GM21786 (cell line): ENCODE results near the gene RNF220.

Experiments used
- ATAC-seq: cut with Tn5 transposase; IDR thresholded peaks from one replicate; pipeline ENCODE4 v1.9.1; 2021; ENCODE audit not compliant: unreplicated experiment

Gene RNF220

GRCh38 chr1:44405031-44405797 is at the start of gene RNF220:
Gene RNF220, plus strand, starts transcription at chr1:44405255.
- ATAC-seq: no peak

DNA sequence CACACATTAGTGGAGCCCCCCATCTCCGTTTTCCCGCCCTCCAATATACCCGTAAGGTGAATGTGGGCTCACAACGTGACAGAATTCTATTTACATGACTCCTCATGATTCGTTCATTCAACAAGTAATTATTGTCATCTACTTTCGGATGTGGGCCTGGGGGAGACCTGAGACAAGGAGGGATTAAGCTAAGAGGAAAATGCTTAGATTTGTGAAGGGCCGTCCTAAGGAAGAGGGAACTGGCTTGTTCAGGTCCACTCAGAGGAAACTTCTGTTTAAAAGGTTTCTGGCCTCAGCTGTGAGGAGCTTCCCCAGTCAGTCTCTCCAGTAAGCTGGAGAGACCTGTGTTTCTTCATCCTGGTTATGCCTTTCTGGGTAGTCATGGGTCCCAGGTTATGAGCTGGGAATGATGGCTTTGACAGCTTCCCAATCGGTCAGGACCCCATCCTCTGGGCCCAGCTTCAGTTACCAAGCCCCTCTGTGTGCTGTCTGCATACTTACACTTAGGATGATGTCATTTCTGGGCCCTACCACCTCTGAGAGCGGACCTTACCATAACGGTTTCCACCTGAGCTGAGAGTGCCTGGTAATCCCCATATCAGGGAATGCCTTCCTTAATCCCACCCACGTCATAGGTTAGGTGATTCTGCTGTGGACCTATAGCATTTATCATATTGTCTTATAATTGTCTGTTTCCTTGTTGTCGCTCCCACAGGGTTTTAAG is 49.3 kb upstream of the RNF220 start:
- ATAC-seq: no peak

- ATAC-seq: no peak
Measured at GRCh38 chr1:44357710-44358109, 47.3 kb upstream of the RNF220 start.

- no peak for ATAC-seq
Measured at GRCh38 chr1:44359234-44359935, 45.7 kb upstream of the RNF220 start.

GRCh38 chr1:44361478-44361877 is 43.6 kb upstream of the RNF220 start:
- ATAC-seq: no peak

DNA sequence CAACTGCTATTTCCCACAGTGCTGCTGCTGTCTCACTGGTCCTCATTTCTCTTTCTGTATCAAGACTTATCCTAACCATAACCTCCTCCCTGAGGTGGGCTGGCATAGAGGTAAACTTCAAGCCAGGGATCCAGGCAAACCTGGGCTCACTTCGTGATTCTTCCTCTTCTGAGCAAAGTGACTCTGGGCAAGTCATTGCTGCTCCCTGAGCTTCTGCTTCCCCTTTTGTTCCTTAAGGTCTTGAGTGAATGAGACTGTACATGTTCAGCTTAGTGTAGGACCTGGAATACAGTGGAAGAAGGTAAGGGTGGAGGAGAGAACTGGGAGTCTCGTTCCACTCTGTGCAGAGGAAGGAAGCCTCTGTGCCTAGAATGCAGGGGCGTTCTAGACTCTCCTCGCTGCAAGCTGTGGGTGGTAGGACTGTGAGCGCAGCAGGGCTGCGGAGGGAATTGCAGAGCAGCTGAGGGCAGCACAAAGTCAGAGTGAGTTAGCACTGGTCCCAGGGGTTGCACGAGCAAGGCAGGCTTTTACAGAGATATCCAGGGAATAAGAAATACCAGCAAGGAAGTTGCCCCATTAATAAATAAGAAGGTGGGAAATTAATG is 38.6 kb upstream of the RNF220 start:
- no peak for ATAC-seq

DNA sequence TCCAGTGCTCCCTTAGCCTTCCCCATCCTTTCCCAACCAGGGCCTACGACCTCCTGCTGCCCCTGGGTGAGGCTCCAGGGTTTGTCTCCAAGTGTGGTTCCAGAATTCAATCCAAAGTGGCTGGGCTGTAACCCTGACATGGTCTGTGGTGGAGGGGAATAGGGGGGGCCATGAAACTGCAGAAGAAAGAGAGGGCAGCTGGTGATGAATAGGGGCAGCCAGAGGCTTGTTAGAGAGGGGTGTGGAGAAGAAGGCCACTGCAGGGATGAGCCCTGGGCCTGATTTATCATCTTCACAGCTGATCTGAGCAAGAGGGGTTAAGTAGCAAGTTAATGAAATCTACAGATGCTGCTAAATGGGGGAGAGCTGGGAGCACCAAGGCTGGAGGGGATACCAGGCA is 37.1 kb upstream of the RNF220 start:
- no peak for ATAC-seq

DNA sequence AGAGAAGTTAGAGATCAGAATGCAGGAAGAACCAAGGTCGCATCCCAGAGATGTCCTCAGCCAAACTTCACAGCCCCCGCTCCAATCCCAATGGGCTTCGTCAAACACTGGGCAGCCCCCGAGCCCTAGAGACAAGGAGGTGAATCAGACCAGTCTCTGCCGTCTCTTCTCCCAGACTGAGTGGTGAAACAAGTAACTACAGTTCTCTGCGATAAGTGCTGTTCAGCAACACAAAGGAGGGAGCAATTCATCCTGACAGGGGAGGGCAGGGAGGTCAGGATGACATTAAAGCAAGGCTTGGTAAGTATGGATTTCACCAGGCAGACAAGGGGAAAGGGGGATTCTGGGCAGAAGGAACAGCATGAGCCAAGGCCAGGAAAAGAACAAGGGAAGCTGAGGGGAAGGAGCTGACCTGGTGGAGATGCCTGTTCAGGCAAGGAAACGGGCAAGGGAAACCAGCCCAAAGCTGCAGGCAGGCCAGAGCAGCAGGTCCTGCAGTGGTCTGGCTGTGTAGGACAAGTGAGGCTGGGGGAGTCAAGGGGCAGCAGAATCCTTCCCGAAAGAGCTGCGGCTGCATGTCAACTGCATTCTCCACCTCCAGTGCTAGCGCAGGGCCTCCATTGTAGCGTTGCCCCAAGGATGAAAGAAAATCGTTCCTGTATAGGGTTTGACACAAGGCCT is 36.4 kb upstream of the RNF220 start:
- ATAC-seq: no peak

- no peak for ATAC-seq
Measured at GRCh38 chr1:44371206-44371605, 33.8 kb upstream of the RNF220 start.

DNA sequence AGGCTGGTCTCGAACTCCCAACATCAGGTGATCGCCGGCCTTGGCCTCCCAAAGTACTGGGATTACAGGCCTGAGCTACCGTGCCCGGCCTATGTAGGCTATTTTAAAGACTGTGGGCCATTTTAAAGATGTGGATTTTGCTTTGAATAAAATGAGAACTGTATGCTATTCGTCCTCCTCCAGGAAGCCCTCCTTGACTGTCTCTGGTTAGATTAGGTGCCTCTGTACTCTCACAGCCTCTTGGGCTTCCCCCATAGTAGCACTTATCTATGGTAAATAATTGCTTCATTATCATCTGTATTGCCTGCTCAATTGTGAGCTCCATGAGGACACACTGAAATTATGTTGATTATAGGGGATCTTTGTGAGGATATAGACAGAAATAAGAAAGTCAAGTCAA is 29.5 kb upstream of the RNF220 start:
- ATAC-seq: no peak

GRCh38 chr1:44377925-44378784 is 26.9 kb upstream of the RNF220 start:
- no peak for ATAC-seq

DNA sequence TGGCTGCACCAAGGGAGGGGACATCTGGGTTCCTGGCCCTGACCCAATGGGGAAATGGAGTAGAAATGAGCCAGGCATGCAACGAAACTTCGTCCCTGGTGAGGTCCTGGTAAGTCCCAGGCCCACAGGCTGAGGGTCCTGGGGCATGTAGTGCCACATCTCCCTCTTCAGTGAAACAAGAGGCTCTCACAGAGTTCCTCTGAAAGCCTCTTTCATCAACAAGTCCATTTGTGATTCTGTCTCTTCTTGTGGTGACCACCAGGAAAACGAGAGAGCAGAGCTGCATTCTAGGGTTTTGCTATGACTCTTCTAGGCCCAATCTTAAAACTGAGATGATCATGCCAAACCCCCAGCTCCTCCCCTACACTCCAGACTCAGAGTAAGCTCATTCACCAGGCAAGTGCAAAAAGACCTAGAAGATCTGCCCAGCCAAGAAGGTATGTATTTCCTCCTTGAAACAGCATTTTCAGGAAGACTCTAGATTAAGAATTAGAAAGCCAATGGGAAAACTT is 24.3 kb upstream of the RNF220 start:
- no peak for ATAC-seq

GRCh38 chr1:44388551-44388950 is 16.5 kb upstream of the RNF220 start:
- ATAC-seq: no peak

- no peak for ATAC-seq
Measured at GRCh38 chr1:44389437-44389836, 15.6 kb upstream of the RNF220 start.

- no peak for ATAC-seq
Measured at GRCh38 chr1:44390277-44390676, 14.8 kb upstream of the RNF220 start.

DNA sequence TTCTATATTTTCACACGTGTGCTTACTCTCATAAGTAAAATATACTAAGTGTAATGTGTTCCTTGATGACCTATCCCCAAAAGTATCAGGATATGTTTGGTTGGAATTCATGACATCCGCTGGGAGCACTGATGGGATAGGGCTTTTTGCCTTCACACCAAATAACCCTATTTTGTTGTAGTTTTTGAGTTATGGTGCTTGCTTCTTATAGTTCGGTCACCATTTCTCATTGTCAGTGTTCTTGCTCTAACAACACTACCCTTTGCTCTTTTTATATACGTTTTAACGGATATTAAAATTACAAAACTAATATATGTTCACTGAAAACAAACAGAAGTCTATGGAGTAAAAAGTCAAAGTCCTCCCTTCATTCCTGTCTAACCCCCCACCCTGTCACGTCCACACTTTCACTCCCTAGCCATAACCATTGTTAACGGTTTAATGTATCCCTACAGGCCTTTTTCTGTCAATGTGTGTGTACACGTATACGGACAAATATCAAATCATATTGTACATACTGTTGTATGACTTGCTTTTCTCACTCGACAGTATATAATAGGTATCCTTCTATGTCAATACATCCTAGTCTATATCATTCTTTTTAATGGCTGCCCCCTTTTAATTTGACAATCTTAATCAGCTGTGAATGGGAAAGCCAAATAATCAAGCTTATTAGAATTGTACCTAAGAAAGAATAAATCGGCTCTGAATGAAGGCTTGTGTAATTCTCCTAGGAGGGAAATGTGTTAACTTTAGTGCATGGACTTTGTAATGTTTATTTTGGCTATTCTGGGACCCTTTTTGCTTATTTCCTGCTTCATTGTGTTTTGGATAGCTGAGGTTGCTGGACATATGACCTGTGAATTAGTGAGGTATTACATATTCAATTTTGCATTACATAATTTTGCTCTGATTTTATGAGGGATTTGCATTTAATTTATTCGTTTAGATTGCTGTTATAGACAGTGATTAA is 3.5 kb upstream of the RNF220 start:
- no peak for ATAC-seq

DNA sequence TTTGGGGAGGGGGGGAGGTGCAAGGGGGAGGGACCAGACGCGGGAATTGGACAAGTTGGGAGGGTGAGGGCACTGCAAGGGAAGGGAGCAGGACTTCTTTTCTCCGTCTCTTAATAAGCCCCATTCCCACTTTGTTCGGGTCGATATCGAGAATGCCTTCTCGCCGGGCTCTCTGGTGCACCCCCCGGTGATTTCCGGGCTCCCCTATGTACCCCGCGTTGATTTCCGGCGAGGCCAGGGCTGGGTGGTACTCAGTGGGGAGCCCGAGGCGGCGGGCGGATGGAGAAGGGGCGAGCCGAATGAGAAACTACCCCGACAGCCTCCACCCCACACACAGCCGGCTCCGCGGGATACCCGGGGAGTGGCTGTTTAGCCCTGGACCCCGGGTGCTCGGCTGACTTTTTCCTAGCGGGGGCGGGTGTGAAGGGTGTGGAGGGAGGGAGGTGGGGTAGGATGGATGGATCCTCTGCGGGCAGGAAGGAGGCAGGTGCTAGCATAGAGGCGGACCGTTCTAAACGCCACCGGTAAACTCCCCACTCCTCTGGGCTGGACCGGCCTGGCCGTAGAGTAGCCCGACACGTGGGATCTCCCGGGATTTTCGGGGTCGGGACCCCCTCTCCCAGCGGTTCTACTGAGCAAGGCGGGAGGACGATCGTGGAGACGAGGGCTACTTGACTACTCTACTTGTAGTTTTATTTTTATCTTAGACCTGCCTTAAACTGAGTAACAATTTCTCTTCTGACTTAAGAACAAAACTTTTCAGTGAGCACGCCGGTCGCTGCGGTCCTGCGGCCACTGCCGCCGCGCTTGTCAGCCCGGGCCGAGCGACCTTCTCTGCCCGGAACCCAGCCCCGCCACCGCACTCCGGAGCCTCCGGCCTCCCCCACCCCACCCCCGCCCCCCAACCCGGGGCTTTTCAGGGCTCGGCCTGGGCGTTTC is 1.0 kb downstream of the RNF220 start:
- ATAC-seq: no peak
